DMS 273 (cell line): ENCODE results near the gene POLR2C.
"Not testable (repeated sequence)": the region's sequence is repeated elsewhere in the genome, so short reads cannot be mapped to it uniquely, and the experiment has no call there.

ENCODE experiments used
- DNase-seq: peaks from one replicate; lab custom pipeline; 2025; ENCODE audit not compliant: unreplicated experiment; lab: John Stamatoyannopoulos, UW

Gene POLR2C

DNA sequence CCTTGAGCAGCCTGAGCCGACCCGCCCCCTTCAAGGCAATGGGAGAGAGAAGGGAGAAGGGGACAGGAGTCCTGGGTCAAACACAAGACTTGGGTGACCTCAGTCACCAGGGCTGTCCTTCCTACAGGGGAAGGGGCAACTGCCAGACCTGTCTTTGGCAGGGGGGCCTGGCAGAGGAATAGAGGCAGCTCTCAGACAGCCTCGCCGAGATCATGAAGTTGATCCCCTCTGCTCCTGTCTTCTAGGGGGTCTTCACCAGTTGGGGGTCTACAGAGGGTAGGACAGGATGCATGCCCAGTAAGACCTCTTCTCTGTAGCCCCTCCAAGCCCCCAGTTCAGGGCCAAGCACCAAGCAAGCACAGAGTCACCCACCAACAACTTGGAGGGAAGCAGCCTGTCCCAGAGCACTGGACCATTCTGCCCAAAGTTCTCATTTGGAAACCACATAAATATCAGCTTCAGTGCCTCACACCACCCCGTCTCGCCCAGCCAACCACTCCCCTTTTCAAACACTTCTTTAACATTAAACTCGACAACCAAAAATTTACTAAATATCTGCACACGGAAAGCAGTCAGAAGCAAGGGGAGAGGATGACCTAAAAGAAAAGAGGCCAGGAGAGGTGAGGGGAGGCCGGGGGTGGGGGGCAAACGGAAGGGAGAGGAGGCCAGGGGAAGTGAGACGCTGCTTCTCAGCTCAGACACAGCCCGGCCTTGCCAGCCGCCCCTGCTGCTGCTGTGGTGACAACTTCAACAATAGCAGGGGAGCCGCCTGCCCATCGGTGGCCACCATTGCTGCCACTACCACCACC lies 16.1 kb downstream of the POLR2C start:
- DNase-seq, result no peak

GRCh38 chr16:57479205-57479975 lies 16.9 kb downstream of the POLR2C start:
- peak; percentile 64 for DNase-seq

DNA sequence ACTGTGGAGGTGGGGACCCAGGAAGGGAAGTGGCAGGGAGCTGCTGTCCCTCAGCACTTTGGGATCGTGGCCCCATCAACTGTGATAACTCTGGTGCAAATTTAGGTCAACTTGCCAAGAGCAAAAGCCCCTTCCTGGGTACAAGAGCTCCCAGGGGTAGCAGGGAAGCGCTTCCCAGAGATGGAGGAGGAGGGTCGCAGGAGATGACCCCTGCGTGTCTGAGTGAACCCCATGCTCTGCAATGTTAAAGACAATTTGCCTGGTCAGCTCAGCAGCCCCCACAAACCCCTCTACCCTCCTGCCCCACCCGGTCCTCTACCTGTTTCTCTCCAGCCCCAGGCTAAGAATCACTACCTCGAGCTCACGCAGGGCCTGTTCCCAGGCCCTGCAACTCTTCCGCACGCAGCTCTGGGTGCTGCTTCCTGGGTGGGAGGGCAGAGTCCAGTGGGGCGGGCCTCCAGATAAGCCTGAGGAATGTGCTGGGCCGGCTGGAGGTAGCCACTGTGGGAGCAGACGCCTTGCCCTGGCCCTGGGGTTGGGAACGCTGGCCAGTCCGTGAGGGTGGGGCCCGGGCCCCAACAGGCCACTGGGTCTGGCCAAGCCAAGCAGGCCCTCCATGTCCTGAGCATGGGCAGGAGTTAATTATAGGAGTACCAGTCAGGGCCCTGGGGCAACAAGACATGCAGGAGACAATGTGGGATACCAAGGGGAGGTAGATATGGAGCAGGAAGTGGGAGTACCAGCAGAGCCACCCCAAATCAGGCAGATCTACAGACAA lies 17.7 kb downstream of the POLR2C start:
- no peak for DNase-seq

GRCh38 chr16:57480754-57481230 lies 18.3 kb downstream of the POLR2C start:
- DNase-seq, result peak; percentile 84

GRCh38 chr16:57481421-57481820 lies 18.9 kb downstream of the POLR2C start:
- DNase-seq, result no peak

- DNase-seq, result no peak
These were observed 20.5 kb downstream of the POLR2C start for GRCh38 chr16:57482845-57483545.

GRCh38 chr16:57483725-57484514 lies 21.4 kb downstream of the POLR2C start:
- DNase-seq, result no peak

DNA sequence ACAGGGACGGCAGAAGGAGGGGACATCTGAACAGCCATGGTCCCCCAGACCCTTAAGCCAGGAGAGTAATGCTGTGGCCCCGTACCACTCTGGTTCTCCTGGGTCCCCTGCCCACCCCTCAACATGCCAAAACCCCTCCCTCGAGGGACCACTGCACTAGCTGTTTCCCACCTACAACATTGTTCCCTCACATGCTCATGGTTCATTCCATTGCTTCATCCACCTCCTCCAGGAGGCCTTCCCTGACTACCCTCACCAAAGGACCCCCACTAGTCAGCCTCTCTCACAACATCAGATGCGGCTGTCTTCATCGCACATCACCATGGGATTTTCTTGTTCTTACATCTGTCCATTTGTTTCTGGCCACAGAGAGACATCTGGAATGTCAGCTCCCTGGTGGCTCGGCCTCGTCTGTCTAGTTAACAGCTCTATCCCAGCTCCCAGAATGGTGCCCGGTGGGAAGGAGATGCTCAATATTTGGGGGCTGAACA lies 22.1 kb downstream of the POLR2C start:
- DNase-seq, result no peak

DNA sequence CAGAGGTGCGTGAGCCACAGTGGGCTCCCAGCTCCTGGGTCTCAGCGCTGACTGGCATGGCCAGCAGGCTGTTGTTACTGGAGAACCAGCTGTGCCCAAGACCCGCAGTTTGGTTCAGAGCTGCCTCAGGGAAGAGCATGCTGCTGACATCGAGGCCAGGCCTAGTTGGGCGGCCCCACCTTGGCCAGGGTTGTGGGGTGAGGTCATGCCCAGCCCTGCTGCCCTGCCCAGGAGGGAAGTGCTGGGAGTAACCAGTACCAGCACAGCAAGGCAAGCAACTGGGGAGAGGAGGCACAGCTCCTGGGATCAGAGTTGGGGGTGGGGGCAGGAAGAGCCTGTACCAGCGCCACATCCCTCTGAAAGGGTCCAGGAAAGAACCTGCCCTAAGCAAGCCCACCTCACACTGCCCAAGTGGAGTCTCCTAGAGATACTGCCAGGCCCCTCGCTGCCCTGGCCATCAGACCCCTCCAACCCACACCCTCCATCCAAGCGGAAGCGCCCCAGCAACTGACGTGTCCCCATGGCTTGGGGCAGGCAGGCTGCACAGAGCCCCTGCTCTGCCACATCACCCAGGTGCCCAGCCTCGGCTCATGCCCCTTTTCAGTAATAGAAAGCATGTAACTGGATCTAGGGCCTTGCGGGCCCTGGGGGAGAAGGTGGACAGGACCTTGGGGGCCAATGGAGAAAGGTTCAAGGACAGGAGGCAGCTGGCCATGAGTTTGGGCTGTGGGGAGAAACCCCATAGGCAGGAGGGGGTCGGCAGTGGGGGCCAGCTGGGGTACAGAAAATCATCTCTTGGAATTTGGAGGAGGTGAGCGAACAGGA lies 22.8 kb downstream of the POLR2C start:
- no peak for DNase-seq

DNA sequence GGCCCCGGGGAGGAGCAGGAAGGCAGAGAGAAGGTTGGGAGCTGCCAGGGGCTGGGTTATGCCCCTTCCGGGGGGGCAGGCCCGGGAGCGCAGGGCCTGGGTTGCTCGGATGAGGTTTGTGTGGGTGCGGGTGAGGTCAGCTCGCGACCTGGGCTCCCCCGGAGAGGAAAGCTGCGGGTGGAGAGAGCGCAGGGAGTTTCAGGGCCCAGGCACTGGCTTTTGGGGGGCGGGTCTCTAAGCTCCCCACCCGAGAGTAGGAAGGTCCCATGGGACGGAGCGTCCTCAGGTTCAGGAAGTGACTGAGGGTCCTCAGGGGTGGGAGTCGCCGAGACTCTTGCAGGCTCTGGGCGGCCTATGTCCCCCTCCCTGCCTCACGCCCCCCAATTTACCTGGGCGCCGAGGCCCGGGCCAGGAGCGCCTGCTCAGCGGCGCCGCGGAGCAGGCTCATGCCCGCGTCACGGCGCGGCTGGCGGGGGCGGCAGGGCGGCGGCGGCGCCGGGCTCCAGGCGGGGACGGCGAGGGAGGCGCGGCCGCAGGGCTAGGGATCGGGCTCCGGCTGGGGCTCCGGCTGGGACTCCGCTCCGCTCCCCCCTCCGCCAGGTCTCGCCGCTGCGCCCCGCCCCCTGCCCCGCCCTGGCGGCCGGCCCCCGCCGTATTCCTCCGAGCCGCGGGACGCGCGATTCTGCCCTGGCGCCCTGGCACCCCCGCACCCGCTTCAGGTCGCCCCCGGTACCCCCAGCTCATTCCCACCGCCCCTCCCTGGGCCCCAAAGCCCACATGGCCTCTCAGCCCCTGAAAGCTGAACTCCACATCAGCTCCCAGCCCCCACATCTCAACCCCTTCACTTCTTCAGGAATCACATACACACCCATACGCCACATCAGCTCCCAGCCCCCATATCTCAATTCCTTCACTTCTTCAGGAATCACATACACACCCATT lies 23.7 kb downstream of the POLR2C start, which contains the start of gene DOK4:
Gene DOK4 (minus strand): TSS at position 578 of the 942 bp plus-strand sequence. CDS start 6,986 bp downstream, outside the sequence.
- DNase-seq, result peak; percentile 93

- DNase-seq, result no peak
These were observed 24.7 kb downstream of the POLR2C start for GRCh38 chr16:57486858-57487834.

GRCh38 chr16:57489229-57489628 lies 26.8 kb downstream of the POLR2C start:
- no peak for DNase-seq

DNA sequence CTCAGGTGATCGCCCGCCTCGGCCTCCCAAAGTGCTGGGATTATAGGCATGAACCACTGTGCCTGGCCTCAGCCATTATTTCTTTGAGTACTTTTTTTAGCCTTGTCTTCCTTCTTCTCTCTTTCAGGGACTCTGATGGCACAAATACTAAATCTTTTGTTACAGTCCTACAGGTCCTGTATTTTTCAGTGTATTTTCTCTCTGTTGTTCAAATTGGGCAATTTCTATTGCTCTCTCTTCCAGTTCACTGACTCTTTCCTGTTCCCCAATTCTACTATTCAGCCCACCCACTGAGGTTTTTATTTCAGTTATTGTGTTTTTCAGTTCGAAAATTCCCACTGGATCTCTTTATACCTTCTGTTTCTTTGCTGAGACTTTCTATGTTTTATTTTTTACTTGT lies 31.3 kb downstream of the POLR2C start:
- no peak for DNase-seq

- no peak for DNase-seq
These were observed 34.6 kb downstream of the POLR2C start for GRCh38 chr16:57497121-57497520.

DNA sequence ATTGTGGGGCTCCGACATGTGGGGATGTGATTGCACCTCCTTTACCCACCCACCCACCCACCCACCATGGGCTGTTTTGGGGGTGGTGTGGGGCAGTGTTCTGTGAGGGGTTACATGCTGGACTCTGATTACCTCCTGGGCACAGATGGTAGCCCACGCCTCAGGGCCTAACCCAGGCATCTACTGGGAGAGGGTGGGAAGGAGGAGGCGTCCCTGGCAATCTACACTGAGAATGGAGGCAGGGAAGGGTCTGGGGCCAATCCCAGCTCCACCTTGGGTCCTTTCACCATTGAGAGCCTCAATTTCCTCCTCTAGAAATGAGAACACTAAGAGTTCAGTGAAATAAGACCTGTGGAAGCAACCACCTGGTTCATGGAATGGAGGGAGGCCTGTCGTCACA lies 35.6 kb downstream of the POLR2C start:
- no peak for DNase-seq

DNA sequence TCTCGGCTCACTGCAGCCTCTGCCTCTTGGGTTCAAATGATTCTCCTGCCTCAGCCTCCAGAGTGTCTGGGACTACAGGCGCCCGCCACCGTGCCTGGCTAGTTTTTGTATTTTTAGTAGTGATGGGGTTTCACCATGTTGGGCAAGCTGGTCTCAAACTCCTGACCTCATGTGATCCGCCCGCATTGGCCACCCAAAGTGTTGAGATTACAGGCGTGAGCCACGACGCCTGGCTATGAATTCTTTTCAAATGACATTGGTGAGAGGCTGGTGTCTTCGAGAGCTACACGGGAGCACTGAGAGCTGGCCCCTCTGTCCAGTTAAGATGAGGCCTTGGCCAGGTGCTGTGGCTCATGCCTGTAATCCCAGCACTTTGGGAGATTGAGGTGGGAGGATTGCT lies 37.5 kb downstream of the POLR2C start:
- DNase-seq, result not testable (repeated sequence)
